HG03103 (cell line): ENCODE data around the gene STEEP1.

ENCODE experiments used
- ATAC-seq: cut with Tn5 transposase; IDR thresholded peaks from one replicate; pipeline ENCODE4 v1.9.1; 2021; ENCODE audit warnings: low read depth; ENCODE audit not compliant: unreplicated experiment

Gene STEEP1

DNA sequence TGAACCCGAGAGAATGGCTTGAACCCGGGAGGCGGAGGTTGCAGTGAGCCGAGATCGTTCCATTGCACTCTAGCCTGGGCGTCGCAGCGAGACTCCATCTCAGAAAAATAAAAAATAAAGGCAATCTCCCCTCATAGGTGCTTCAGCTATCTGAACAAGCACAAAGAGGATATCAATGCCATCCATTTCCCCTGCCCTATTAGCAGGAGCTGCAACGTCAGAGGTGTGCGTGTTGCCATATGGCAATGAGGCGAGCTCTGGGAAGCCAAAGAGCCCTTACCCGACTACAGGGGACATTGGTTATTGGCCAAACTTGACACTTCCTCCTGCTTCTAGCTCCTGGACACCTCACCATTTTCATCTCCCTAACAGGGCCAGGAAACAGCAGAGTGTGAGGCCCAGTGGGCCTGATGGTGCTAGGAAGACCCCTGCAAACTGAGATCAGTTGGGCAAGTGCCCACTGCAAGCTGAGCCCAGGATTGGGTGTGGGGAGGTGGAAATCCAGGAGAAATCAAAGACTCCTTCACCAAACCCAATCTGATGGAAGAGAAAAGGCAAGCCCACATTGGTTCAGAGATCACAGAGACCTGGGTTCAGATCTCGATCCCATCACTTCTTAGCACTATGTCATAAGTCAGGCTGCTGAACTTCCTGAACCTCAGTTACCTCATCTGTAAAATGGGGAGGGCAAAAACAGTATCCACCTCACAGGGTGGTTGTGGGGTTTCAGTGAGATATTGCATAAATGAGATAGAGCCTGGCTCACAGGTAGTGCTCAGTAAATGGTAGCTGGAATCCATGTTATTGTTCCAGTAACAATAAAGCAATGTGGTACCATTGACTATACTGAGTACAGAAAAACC, 75.8 kb downstream of the STEEP1 start:
- no peak for ATAC-seq

DNA sequence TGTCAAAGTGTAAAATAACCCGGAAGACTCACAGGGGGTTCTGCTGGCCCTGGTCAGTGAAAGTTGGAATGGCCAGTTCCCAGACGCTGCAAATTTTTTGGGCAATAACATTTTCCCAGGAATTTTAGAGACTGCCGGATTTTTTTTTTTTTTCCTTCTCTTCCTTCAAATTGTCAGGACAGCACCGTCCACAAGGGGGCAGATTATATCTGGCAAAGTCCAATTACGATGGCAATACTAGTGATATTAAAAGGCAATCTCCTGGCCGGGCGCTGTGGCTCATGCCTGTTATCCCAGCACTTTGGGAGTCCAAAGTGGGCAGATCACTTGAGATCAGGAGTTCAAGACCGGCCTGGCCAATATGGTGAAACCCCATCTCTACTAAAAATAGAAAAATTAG, 76.5 kb downstream of the STEEP1 start:
- no peak for ATAC-seq
